Peyer's patch (tissue), 4 donors: Measurements from ENCODE around the gene PDZD8.

ENCODE experiments used
- POLR2A ChIP-seq, 2 donors: fragments of 450-650 bp; IDR thresholded peaks; one replicate each; pipeline ENCODE4 v1.5.1; 2017; ENCODE audit warnings: antibody characterized with exemption in 2 of 2, mild to moderate bottlenecking in 2 of 2, moderate library complexity in 2 of 2
- TF ChIP-seq, protein P1 (sequence below), 6 experiments: fragments of 450-650 bp in 4 of 6; fragments of 200-600 bp in 2 of 6; sonication (generic) in 1 of 6; IDR thresholded peaks; one replicate each; pipeline ENCODE4 v1.5.1; 2017 to 2019; ENCODE audit warnings: antibody characterized with exemption in 6 of 6, mild to moderate bottlenecking in 3 of 6, moderate library complexity in 1 of 6

GRCh38 chr10:117367718-117368117 lies 7.5 kb downstream of the PDZD8 start:
- TF ChIP-seq, protein P1, sequence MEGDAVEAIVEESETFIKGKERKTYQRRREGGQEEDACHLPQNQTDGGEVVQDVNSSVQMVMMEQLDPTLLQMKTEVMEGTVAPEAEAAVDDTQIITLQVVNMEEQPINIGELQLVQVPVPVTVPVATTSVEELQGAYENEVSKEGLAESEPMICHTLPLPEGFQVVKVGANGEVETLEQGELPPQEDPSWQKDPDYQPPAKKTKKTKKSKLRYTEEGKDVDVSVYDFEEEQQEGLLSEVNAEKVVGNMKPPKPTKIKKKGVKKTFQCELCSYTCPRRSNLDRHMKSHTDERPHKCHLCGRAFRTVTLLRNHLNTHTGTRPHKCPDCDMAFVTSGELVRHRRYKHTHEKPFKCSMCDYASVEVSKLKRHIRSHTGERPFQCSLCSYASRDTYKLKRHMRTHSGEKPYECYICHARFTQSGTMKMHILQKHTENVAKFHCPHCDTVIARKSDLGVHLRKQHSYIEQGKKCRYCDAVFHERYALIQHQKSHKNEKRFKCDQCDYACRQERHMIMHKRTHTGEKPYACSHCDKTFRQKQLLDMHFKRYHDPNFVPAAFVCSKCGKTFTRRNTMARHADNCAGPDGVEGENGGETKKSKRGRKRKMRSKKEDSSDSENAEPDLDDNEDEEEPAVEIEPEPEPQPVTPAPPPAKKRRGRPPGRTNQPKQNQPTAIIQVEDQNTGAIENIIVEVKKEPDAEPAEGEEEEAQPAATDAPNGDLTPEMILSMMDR (IDR thresholded peaks at IDR 0.05): no peak
- TF ChIP-seq POLR2A (IDR thresholded peaks at IDR 0.05): no peak
